GM19238 (cell line): ENCODE measurements around the gene NEXMIF.
"Not testable (repeated sequence)": the region's sequence is repeated elsewhere in the genome, so short reads cannot be mapped to it uniquely, and the experiment has no call there.

Source experiments
- DNase-seq: peaks from one replicate; pipeline ENCODE4 v3.0.0; 2011; ENCODE audit warnings: low spot score; ENCODE audit not compliant: insufficient read length

NEXMIF gene

DNA sequence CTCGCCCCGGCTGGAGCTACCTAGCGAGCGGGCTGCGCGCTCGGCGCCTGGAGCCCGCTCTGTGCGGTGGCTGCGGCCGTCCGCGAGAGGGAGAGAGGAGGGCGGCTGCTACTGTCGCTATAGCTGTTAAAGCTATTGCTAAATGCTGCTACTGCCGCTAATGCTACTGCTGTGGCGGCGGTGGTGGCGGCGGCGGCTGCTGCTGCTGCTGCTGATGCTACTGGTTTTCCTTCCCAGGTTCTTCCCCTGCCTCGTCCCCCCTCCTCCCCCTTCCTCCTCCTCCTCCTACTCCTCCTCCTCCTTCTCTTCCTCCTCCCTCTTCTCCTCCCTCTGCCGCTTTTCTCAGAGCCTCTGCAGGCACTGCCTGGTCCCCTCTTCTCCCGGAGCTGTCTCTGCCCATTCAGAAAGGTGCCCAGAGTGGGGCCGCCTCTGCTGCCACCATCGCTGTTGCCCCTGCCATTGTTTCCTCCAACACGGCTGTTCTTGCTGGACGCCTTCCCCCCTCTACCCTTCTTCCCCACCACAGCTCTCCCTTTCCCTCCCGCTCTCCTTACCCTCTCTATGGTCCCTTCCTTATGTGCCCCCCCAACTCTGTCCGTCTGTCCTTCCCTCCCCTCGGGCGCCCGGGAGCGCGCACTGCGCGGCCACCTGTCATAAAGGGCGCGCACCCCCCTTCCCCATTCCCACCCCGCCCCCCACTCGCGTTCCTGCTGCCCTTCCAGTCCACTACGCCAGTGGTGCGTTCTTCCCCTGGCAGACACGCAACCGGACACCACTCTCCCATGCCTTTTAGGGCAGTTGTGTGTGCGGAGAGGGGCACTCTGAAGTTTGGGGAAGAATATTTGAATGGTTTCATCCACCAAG, at the start of gene NEXMIF:
NEXMIF (minus strand) TSS at position 228 of the 864 bp plus-strand sequence.
- no peak for DNase-seq

- DNase-seq: not testable (repeated sequence)
These were observed 36.7 kb upstream of the NEXMIF start for GRCh38 chrX:74961962-74962361.

- DNase-seq: no peak
These were observed 24.5 kb upstream of the NEXMIF start for GRCh38 chrX:74949717-74950116.

DNA sequence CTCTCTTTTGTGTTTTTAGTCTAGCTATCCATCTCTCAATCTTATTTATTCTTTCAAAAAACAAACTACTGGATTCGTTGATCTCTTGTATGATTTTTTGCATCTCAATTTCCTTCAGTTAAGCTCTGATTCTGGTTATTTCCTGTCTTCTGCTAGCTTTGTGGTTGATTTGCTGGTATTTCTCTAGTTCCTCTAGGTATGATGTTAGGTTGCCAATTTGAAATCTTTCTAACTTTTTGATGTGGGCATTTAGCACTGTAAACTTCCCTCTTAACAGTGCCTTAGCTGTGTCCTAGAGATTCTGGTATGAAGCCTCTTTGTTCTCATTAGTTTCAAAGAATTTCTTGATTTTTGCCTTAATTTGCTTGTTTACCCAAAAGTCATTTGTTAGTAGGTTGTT, 15.2 kb upstream of the NEXMIF start:
- DNase-seq: no peak

GRCh38 chrX:74931214-74931613, 6.0 kb upstream of the NEXMIF start:
- no peak for DNase-seq

DNA sequence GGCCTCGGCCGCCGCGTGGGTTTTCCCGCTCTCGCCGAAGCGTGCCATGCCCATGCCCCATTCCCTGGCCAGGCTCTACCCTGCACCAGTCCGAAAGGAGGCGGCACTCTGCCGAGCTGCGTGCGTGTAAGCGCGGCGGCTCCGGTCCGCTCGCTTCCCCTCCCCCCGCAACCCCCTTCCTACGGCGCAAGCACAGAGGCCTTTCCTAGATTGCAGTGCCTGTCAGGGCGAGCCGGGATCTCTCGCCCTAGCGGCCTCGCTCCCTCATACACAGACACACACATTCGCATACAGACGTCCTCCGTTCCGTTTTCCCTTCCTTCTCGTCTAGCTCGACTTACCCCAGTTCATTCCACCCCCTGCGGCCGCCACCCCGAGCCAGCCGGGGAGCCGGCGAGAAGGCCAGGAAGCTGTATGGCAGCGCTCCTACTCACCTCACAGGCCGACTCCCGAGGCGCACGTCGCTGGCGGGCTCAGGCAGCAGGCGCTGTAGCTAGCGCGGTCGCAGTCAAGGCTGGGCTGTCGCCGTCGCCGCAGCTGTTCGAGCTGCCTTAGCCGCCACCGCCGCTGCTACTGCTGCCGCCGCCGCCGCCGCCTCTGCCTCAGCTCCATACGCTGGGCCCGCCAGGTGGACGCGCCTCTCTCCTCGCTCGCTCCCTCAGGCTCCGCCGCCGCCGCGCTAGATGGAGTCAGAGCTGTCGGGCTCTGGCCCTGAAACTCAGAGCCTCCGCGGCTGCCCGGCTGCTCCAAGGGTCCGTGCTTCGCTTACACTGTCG, 615 bp downstream of the NEXMIF start:
- DNase-seq: peak; percentile 23

- no peak for DNase-seq
These were observed 1.3 kb downstream of the NEXMIF start for GRCh38 chrX:74923942-74924448.

DNA sequence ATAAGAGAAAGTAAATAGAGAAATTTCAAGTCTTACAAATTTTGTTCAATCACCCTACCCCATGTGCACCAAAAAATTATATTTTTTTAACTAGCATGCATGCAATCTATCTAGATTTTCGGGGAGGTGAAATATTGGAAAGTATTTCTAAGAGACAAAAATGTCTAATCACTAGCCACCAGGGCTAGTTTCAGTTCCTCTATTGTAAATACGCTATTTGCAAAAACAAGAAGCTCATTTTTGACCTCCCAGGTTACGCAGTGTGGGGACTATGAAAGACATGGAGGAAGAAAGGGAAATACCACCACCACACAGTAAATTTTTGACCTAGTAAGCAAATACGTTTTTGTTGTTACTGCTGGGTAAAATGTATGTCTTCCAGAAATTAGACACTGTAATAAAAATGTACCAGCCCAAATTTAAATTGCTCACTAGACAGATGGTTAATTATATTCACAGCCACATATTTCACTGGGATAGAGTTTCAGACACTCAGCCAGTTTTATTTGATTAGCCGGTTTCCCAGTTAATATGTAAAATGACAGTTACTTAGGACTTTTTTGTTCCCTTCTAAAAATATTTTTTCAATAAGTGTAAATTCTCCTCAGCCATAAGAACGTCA, 2.2 kb downstream of the NEXMIF start:
- peak; percentile 22 for DNase-seq

- no peak for DNase-seq
These were observed 13.8 kb downstream of the NEXMIF start for GRCh38 chrX:74911494-74911893.

GRCh38 chrX:74906417-74906816, 18.8 kb downstream of the NEXMIF start:
- no peak for DNase-seq

- no peak for DNase-seq
These were observed 22.4 kb downstream of the NEXMIF start for GRCh38 chrX:74902806-74903205.

DNA sequence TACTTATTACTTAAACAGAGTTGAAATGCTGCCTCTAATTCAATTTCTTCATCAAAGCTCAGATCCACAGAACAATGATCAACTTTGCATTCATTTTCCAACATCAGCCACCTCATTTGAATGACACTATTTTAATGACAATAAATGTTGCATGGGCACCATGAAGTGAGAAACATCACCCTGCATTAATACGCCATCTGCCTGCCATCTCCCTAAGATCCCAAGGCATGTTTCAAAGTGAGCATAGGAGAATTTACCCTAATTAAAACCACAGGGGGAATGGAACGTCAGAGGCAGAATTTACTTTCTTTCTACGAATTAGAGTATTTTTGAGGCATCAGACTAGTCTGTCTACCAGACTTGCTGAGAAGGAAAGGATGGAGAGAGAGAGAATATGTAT, 32.7 kb downstream of the NEXMIF start:
- DNase-seq: no peak

DNA sequence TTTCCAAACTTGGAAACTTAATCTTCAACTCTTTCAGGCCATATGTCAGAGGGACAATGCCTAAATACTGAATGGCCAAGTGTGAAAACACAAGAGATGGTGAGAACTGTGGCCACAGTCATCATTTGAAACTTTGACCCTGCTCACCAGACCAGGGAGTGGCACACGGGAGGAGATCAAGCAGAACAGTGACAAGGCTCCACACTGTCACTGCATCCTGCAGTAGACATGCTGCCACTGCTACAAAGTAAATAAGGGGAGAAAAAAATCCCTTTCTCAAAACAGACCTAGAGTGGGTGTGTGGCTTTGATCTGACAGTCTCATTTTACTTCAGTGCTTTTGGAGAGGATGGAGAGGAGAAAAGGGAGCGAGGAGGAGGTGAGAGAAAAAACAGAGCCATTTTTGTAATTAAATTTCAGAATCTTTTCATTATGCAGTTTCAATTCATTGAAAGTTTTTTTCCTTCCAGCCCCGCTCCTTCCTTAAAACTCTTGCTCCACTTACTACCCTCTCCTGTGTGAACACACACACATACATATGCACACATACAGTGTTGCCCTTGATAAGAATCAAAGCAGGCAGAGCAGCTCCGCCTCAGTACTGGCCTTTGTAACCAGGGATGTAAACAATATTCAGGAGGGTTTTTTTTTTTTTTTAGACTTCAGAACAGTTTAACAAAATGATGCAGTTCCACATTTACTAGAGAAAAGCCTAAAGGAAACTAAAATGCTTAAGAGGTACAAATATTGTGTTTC, 34.4 kb downstream of the NEXMIF start:
- DNase-seq: no peak

- DNase-seq: not testable (repeated sequence)
These were observed 42.9 kb downstream of the NEXMIF start for GRCh38 chrX:74882383-74882782.

DNA sequence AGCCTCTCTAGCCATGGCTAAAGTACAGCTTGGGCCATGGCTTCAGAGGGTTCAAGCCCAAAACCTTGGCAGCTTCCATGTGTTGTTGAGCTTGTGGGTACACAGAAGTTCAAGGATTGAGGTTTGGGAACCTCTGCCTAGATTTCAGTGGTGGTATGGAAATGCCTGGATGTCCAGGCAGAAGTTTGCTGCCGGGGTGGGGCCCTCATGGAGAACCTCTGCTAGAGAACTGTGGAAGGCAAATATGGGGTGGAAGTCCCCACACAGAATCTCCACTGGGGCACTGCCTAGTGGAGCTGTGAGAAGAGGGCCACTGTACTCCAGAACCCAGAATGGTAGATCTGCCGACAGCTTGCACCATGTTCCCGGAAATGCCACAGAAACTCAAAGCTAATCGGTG, 59.5 kb downstream of the NEXMIF start:
- no peak for DNase-seq

GRCh38 chrX:74853255-74853654, 72.0 kb downstream of the NEXMIF start:
- DNase-seq: no peak

DNA sequence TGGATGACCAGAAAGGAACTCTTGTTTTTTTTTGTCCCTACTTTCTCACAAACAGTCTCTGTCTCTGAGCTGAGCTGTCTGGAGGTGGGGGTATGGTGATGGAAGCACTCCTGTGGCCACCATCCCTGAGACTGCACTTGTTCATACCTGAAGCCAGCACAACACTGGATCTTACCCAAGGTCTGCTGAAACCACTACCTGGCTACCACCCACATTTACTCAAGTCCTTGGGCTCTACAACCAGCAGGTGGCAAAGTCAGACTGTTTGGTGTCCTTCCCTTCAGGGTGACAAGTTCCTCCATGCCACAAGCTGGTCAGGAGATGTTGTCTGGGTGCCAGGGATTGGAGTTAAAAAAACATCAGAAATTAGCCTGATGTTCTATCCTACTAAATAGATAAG, 89.7 kb downstream of the NEXMIF start:
- DNase-seq: no peak

DNA sequence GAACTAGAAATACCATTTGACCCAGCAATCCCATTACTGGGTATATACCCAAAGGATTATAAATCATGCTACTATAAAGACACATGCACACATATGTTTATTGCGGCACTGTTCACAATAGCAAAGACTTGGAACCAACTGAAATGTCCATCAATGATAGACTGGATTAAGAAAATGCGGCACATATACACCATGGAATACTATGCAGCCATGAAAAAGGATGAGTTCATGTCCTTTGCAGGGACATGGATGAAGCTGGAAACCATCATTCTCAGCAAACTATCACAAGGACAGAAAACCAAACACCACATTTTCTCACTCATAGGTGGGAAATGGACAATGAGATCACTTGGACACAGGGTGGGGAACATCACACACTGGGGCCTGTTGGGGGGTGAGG, 105.5 kb downstream of the NEXMIF start:
- not testable (repeated sequence) for DNase-seq

- no peak for DNase-seq
These were observed 110.6 kb downstream of the NEXMIF start for GRCh38 chrX:74814681-74815080.

GRCh38 chrX:74804574-74804973, 120.7 kb downstream of the NEXMIF start:
- no peak for DNase-seq

DNA sequence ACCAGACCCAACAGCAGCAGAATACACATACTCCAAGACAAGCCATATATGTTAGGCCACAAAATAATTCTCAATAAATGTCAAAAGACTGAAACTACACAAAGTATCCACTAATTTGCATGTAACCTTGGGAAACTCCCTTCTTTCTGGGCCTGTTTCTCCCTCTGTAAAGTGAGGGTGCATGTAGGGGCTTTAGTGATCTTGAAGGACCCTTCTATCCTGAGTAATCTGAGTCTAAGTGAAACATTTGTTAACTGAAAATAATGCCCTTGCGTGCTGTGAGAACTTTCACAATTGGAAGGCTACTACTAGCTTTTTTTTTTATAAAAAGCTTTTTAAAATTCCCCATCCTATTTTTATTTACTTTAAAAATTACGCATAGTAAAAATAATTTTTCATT, 125.2 kb downstream of the NEXMIF start:
- DNase-seq: no peak
